ENCODE results near the gene ABHD15. TPM values are rescaled to one million over a fixed set of nuclear protein-coding genes. Genes with fewer than 3 reads are reported as not detected.
A peak's percentile ranks its signal among the peaks of the same experiment; 100 is the strongest.

Gene ABHD15
- total RNA-seq, 1 donor from 2014 or later: 5.3 TPM

- Mint-ChIP-seq H3K9me3 (ENCODE audit: low read depth) (no peaks in the 10 kb centered on the region), H3K36me3 (ENCODE audit: insufficient read depth) (peaks cover 3% of the 10 kb centered on the region), H3K4me3 (ENCODE audit: low read depth) (peak within 1 kb of the TSS; percentile 88), H3K27ac (peak within 1 kb of the TSS; percentile 88), H3K27me3 (peaks cover 31% of the 10 kb centered on the region), H3K4me1 (ENCODE audit: low read depth) (peaks cover 13% of the 10 kb centered on the region)
- peak; percentile 71 for DNase-seq (ENCODE audit: low spot score, unreplicated experiment)
- no peak for TF ChIP-seq CTCF (IDR thresholded peaks at IDR 0.05; ENCODE audit: unreplicated experiment)
Measured at GRCh38 chr17:29568331-29569244, 1.8 kb upstream of the ABHD15 start, which contains the start of gene TP53I13. TP53I13 (plus strand) TSS chr17:29568701; CDS start chr17:29568759, 58 bp downstream.

- H3K9me3 Mint-ChIP-seq (ENCODE audit: low read depth): no peaks in the 10 kb centered on the region
- peak; percentile 47 for TF ChIP-seq CTCF (IDR thresholded peaks at IDR 0.05; ENCODE audit: unreplicated experiment)
- peaks cover 3% of the 10 kb centered on the region for H3K36me3 Mint-ChIP-seq (ENCODE audit: insufficient read depth)
- H3K27me3 Mint-ChIP-seq: peaks cover 35% of the 10 kb centered on the region
- H3K4me3 Mint-ChIP-seq (ENCODE audit: low read depth): peak overlapping the region; percentile 88
- peak overlapping the region; percentile 88 for H3K27ac Mint-ChIP-seq
- peaks cover 13% of the 10 kb centered on the region for H3K4me1 Mint-ChIP-seq (ENCODE audit: low read depth)
- peak; percentile 52 for DNase-seq (ENCODE audit: low spot score, unreplicated experiment)
Measured at GRCh38 chr17:29567554-29568330, 905 bp upstream of the ABHD15 start.

- DNase-seq (ENCODE audit: low spot score, unreplicated experiment): no peak
- Mint-ChIP-seq H3K36me3 (ENCODE audit: insufficient read depth) (peaks cover 3% of the 10 kb centered on the region), H3K4me1 (ENCODE audit: low read depth) (peaks cover 13% of the 10 kb centered on the region), H3K9me3 (ENCODE audit: low read depth) (no peaks in the 10 kb centered on the region), H3K27me3 (peaks cover 40% of the 10 kb centered on the region), H3K27ac (no peak overlapping the region), H3K4me3 (ENCODE audit: low read depth) (peak overlapping the region; percentile 88)
- no peak for TF ChIP-seq CTCF (IDR thresholded peaks at IDR 0.05; ENCODE audit: unreplicated experiment)
Measured at GRCh38 chr17:29567304-29567553, 392 bp upstream of the ABHD15 start.

- Mint-ChIP-seq H3K27me3 (peaks cover 50% of the 10 kb centered on the region), H3K4me1 (ENCODE audit: low read depth) (peaks cover 13% of the 10 kb centered on the region), H3K27ac (peak overlapping the region; percentile 79), H3K4me3 (ENCODE audit: low read depth) (peak overlapping the region; percentile 66), H3K9me3 (ENCODE audit: low read depth) (no peaks in the 10 kb centered on the region), H3K36me3 (ENCODE audit: insufficient read depth) (peaks cover 3% of the 10 kb centered on the region)
- DNase-seq (ENCODE audit: low spot score, unreplicated experiment): no peak
- TF ChIP-seq CTCF (IDR thresholded peaks at IDR 0.05; ENCODE audit: unreplicated experiment): peak; percentile 28
Measured at GRCh38 chr17:29565643-29566472, 979 bp downstream of the ABHD15 start.

GRCh38 chr17:29563816-29564215, 3.0 kb downstream of the ABHD15 start:
- Mint-ChIP-seq H3K4me3 (ENCODE audit: low read depth) (no peak overlapping the region), H3K36me3 (ENCODE audit: insufficient read depth) (no peaks in the 10 kb centered on the region), H3K27me3 (peaks cover 63% of the 10 kb centered on the region), H3K27ac (no peak overlapping the region), H3K4me1 (ENCODE audit: low read depth) (peaks cover 7% of the 10 kb centered on the region), H3K9me3 (ENCODE audit: low read depth) (no peaks in the 10 kb centered on the region)
- DNase-seq (ENCODE audit: low spot score, unreplicated experiment): no peak
- no peak for TF ChIP-seq CTCF (IDR thresholded peaks at IDR 0.05; ENCODE audit: unreplicated experiment)
